Activated naive CD4-positive, alpha-beta T cell treated with anti-CD3 and anti-CD28 coated beads for 36 hours (primary cell): Measurements from ENCODE around the gene IQCM. TPM values are rescaled to one million over a fixed set of nuclear protein-coding genes. Genes with fewer than 3 reads are reported as not detected.

Source experiments
- CTCF ChIA-PET: fragments of 350-600 bp; sonication (Branson Sonifier 250); formaldehyde crosslinking; loops from one replicate; lab custom pipeline; 2021; ENCODE audit warnings: antibody characterized with exemption; lab: Charles Lee
- DNase-seq: peaks from one replicate; pipeline ENCODE4 v3.0.0-alpha.2; 2020
- H3K27ac Mint-ChIP-seq: one replicate; pipeline ENCODE4 v1.8.0; 2021; ENCODE audit warnings: mild to moderate bottlenecking, mixed read lengths
- H3K27me3 Mint-ChIP-seq: one replicate; pipeline ENCODE4 v1.8.0; 2021; ENCODE audit warnings: low read depth, mixed read lengths
- H3K36me3 Mint-ChIP-seq: one replicate; pipeline ENCODE4 v1.8.0; 2021; ENCODE audit warnings: low read depth, mixed read lengths
- H3K4me1 Mint-ChIP-seq: one replicate; pipeline ENCODE4 v1.8.0; 2021; ENCODE audit warnings: low read depth, mixed read lengths
- H3K4me3 Mint-ChIP-seq: one replicate; pipeline ENCODE4 v1.8.0; 2021; ENCODE audit warnings: mild to moderate bottlenecking, moderate library complexity, mixed read lengths
- H3K9me3 Mint-ChIP-seq: one replicate; pipeline ENCODE4 v1.8.0; 2021; ENCODE audit warnings: mixed read lengths
- intact Hi-C: fragments of 100-400 bp; cut with micrococcal nuclease; formaldehyde crosslinking; loops from one replicate; pipeline ENCODE4 v1.15.1; 2023
- total RNA-seq, 2 experiments: library from RNA; stranded (reverse); gene quantifications; one replicate each; pipeline ENCODE4 v1.2.3, GENCODE V29; 2021

Gene IQCM, protein sequence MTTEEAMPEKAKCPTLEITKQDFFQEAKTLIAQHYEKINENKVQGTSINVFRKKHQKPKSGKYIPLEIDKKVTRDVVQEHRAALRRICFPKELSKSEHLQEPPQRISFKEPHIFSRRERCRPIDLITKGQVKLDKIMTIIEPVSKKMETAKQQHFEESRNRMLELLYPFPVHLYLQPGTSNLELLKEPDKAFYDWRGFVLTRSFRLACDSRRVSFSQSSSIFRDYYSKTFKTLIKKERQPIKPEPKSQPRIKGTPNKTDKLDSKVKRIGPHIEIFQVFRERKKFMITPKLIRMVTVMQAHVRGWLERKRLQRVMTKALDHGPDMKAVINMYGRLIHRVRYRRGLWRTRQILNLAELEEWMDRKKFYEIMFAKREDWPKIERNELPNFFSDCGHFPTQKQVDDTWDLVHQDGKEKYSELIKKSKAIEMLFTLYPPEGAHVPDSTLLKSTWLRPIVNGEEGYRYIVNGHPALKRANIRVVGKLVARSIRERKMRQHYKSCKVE
- total RNA-seq = not detected

- no peaks in the 10 kb centered on the region for H3K27me3 Mint-ChIP-seq
- no peaks in the 10 kb centered on the region for H3K36me3 Mint-ChIP-seq
- H3K4me3 Mint-ChIP-seq = no peak within 1 kb of the TSS
- no peaks in the 10 kb centered on the region for H3K9me3 Mint-ChIP-seq
- DNase-seq = no peak
- no peaks in the 10 kb centered on the region for H3K4me1 Mint-ChIP-seq
- H3K27ac Mint-ChIP-seq = no peak within 1 kb of the TSS
- CTCF ChIA-PET = no interaction called here
- intact Hi-C loops = no loop called here
Observed at GRCh38 chr4:149815743-149816142, at the start of gene IQCM. TSS of gene IQCM (minus strand) at chr4:149815843. CDS start at chr4:149742691, 73,152 bp downstream.

DNA sequence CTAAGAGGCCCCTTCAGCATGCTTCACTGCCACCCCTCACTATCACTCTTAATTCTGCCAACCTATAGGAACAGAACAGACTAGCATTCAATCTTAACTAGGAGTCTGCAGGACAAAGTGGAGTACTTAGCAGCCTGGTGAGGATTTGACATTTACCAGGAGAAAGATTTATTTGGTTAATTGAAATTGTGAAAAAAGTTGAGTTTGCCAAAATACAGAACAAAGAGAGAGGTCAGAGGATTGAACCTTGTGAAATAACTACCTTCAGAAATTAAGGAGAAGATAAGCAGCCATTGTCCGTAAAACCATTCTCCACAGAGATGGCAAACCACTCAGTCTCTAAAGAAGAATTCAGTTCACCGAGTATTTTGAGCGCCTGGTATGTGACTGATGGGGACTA is 41.8 kb upstream of the IQCM start:
- peaks cover 4% of the 10 kb centered on the region for H3K9me3 Mint-ChIP-seq
- H3K4me3 Mint-ChIP-seq = no peak overlapping the region
- CTCF ChIA-PET = no interaction called here
- H3K4me1 Mint-ChIP-seq = no peaks in the 10 kb centered on the region
- no peak overlapping the region for H3K27ac Mint-ChIP-seq
- no peaks in the 10 kb centered on the region for H3K27me3 Mint-ChIP-seq
- no peak for DNase-seq
- intact Hi-C loops = no loop called here
- no peaks in the 10 kb centered on the region for H3K36me3 Mint-ChIP-seq

DNA sequence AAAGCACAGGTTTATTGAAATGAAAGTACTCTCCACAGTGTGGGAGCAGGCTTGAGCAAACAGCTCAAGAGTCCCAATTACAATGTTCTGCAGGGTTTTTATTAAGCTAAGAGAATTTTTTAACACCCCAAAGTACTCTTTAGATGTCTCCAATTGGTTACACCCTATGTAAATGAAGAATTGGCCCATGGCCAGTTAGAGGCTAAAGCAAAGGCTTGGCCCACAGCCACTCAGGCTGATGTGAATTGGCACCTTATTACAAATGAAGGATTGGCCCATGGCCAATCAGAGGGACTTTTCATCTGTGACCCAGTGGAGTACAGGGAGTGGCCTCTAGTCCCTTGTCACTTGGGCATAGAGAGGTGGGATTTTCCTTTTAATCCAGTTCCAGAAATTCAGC is 30.1 kb upstream of the IQCM start:
- H3K36me3 Mint-ChIP-seq = no peaks in the 10 kb centered on the region
- CTCF ChIA-PET = no interaction called here
- H3K27ac Mint-ChIP-seq = no peak overlapping the region
- H3K9me3 Mint-ChIP-seq = no peaks in the 10 kb centered on the region
- DNase-seq = no peak
- no peak overlapping the region for H3K4me3 Mint-ChIP-seq
- no peaks in the 10 kb centered on the region for H3K4me1 Mint-ChIP-seq
- intact Hi-C loops = no loop called here
- no peaks in the 10 kb centered on the region for H3K27me3 Mint-ChIP-seq

- CTCF ChIA-PET = no interaction called here
- H3K36me3 Mint-ChIP-seq = no peaks in the 10 kb centered on the region
- DNase-seq = no peak
- no peak overlapping the region for H3K4me3 Mint-ChIP-seq
- H3K27ac Mint-ChIP-seq = no peak overlapping the region
- no peaks in the 10 kb centered on the region for H3K9me3 Mint-ChIP-seq
- no peaks in the 10 kb centered on the region for H3K27me3 Mint-ChIP-seq
- no peaks in the 10 kb centered on the region for H3K4me1 Mint-ChIP-seq
- intact Hi-C loops = no loop called here
Observed at GRCh38 chr4:149841686-149842085, 26.0 kb upstream of the IQCM start.

DNA sequence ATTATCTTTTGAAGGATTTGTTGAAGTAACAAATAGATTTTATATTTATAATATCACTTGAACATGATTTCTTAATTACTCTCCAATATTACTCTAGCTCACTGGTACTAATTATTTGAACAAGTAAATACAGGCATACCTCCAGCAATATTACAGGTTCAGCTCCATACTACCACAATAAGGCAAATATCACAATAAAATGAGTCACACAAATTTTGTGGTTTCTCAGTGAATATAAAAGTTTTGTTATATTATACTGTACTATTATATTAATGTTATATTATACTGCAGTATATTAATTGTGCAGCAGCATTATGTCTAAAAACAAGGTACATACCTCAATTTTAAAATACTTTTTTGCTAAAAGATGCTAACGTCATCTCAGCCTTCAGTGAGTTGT is 22.4 kb upstream of the IQCM start:
- Mint-ChIP-seq H3K27me3 (no peaks in the 10 kb centered on the region), H3K36me3 (no peaks in the 10 kb centered on the region), H3K9me3 (no peaks in the 10 kb centered on the region), H3K4me1 (no peaks in the 10 kb centered on the region), H3K27ac (no peak overlapping the region), H3K4me3 (no peak overlapping the region)
- DNase-seq = no peak
- CTCF ChIA-PET = no interaction called here
- intact Hi-C loops = no loop called here

GRCh38 chr4:149836546-149836945 is 20.9 kb upstream of the IQCM start:
- no peak for DNase-seq
- Mint-ChIP-seq H3K4me3 (no peak overlapping the region), H3K9me3 (no peaks in the 10 kb centered on the region), H3K27me3 (no peaks in the 10 kb centered on the region), H3K27ac (no peak overlapping the region), H3K36me3 (no peaks in the 10 kb centered on the region), H3K4me1 (no peaks in the 10 kb centered on the region)
- CTCF ChIA-PET = no interaction called here
- intact Hi-C loops = no loop called here

DNA sequence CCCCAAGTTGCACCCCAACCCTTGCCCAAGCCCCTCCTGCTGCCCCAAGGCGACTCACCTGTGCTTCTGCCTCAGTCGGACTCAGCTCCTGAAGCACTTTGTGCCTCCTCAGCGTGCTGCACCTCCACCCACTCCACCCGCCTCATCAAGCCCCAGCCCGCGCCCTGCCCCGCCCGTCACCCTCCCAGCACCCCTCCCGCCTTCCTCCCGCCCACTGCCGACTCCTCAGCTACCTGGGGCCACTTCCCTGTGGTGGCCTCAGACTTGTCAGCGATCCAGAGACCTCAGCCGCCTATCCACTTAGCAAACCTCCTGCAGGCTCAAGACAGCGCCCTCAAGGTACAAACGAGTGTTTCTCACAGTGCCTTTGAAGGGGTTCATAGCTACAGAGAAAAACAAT is 19.6 kb upstream of the IQCM start:
- H3K27ac Mint-ChIP-seq = no peak overlapping the region
- H3K4me1 Mint-ChIP-seq = no peaks in the 10 kb centered on the region
- CTCF ChIA-PET = no interaction called here

GRCh38 chr4:149831656-149832208 is 16.1 kb upstream of the IQCM start:
- Mint-ChIP-seq H3K9me3 (no peaks in the 10 kb centered on the region), H3K4me3 (no peak overlapping the region), H3K27me3 (no peaks in the 10 kb centered on the region), H3K4me1 (no peaks in the 10 kb centered on the region), H3K27ac (no peak overlapping the region), H3K36me3 (no peaks in the 10 kb centered on the region)
- intact Hi-C loops = no loop called here
- CTCF ChIA-PET = no interaction called here
- DNase-seq = no peak

More for the DNA sequence above, 19.6 kb upstream of the IQCM start:
- no peaks in the 10 kb centered on the region for H3K27me3 Mint-ChIP-seq
- H3K9me3 Mint-ChIP-seq = no peaks in the 10 kb centered on the region
- intact Hi-C loops = no loop called here
- no peaks in the 10 kb centered on the region for H3K36me3 Mint-ChIP-seq
- no peak for DNase-seq
- H3K4me3 Mint-ChIP-seq = no peak overlapping the region

DNA sequence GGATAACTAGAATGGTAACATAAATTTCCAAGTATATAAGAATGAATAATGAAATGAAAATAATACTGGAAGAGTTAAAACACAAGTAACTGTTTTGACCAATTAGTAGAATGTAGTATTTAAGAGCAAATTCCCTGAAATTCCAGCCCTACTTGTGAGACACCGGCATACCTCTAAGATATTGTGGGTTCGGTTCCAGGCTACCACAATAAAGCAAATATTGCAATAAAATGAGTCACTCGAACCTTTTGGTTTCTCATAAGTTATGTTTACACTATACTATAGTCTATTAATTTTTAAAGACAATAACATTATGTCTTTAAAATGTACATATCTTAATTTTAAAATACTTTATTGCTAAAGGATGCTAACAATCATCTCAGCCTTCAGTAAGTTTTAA is 15.2 kb upstream of the IQCM start:
- Mint-ChIP-seq H3K4me3 (no peak overlapping the region), H3K27ac (no peak overlapping the region), H3K4me1 (no peaks in the 10 kb centered on the region), H3K36me3 (no peaks in the 10 kb centered on the region), H3K9me3 (no peaks in the 10 kb centered on the region), H3K27me3 (no peaks in the 10 kb centered on the region)
- no peak for DNase-seq
- intact Hi-C loops = no loop called here
- CTCF ChIA-PET = no interaction called here

DNA sequence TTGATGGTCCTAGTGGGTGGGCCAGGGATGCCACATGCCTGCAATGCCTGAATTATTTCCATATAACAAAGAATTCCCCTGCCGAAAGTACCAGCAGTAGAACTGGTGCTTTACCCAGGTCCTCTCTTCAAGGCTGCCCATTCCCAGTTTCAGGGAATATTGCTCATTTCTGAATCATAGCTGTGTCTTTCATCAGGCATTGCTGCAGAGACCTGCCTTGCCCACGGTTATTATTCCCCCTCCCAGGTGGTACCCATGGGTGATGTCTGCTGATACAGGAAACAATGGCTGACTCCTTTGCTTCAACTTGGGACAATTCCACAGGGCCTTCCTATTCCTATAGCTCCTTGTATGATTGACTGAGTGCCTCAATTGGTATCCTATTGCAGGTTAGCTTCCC is 9.7 kb upstream of the IQCM start:
- Mint-ChIP-seq H3K27me3 (no peaks in the 10 kb centered on the region), H3K9me3 (no peaks in the 10 kb centered on the region), H3K27ac (no peak overlapping the region), H3K4me1 (no peaks in the 10 kb centered on the region), H3K4me3 (no peak overlapping the region), H3K36me3 (no peaks in the 10 kb centered on the region)
- no peak for DNase-seq
- intact Hi-C loops = no loop called here
- CTCF ChIA-PET = no interaction called here

- intact Hi-C loops = no loop called here
- Mint-ChIP-seq H3K4me1 (no peaks in the 10 kb centered on the region), H3K27me3 (no peaks in the 10 kb centered on the region), H3K4me3 (no peak overlapping the region), H3K9me3 (no peaks in the 10 kb centered on the region), H3K36me3 (no peaks in the 10 kb centered on the region), H3K27ac (no peak overlapping the region)
- CTCF ChIA-PET = no interaction called here
- no peak for DNase-seq
Observed at GRCh38 chr4:149823769-149824221, 8.2 kb upstream of the IQCM start.

GRCh38 chr4:149801416-149801815 is 14.2 kb downstream of the IQCM start:
- no peak for DNase-seq
- H3K36me3 Mint-ChIP-seq = no peaks in the 10 kb centered on the region
- no peak overlapping the region for H3K4me3 Mint-ChIP-seq
- H3K27ac Mint-ChIP-seq = no peak overlapping the region
- no peaks in the 10 kb centered on the region for H3K27me3 Mint-ChIP-seq
- CTCF ChIA-PET = no interaction called here
- intact Hi-C loops = no loop called here
- no peaks in the 10 kb centered on the region for H3K9me3 Mint-ChIP-seq
- H3K4me1 Mint-ChIP-seq = no peaks in the 10 kb centered on the region

- Mint-ChIP-seq H3K27me3 (no peaks in the 10 kb centered on the region), H3K36me3 (no peaks in the 10 kb centered on the region), H3K27ac (no peak overlapping the region), H3K4me1 (no peaks in the 10 kb centered on the region), H3K9me3 (no peaks in the 10 kb centered on the region), H3K4me3 (no peak overlapping the region)
- intact Hi-C loops = no loop called here
- CTCF ChIA-PET = interaction anchor here (0.7 kb wide), 1 partner anchor 97 kb away, joined by 3 read pairs; no protein-coding TSS in a partner anchor
- no peak for DNase-seq
Observed at GRCh38 chr4:149799546-149799945, 16.1 kb downstream of the IQCM start.
